ENCODE measurements around the gene RAB6B.

DNA sequence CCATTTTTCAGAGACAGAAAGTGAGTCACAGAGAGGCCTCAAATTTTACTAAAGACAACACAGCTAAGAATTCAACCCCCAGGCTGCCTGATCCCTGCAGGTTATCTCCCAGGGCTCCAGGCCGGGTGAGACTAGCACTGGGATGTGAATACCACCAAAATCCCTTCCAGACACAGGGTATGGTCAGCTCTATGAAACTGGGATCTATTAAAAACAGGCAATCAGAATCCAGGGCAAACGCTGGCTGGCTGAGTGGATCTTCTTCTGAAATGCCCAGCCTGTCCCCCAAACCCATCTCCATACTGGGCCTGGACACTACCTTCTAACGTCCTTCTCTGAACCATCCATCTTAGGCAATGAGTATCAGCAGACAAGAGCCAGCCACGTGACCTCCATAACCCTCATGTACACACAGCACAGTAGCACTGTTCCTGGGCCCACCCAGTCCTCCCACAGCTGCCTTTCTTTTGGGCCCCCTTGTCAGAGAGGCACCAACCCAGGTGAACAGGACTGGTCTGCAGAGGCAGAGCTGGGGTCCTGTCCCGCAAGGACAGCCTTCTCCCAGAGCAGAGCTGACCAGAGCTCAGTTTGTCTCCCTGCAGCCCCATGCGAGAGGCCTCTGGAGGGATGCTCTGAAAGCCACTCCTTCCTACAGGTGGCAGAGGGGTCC, 1.9 kb downstream of the RAB6B start:
- TF ChIP-seq SNAI2 (CRISPR knock-in tag; IDR thresholded peaks at IDR 0.05) (no peak), ZFP30 (CRISPR knock-in tag; IDR thresholded peaks at IDR 0.05) (no peak), CSDC2 (CRISPR knock-in tag; IDR thresholded peaks at IDR 0.05) (no peak), OSR1 (CRISPR knock-in tag; IDR thresholded peaks at IDR 0.05) (no peak), RARB (CRISPR knock-in tag; IDR thresholded peaks at IDR 0.05) (no peak)
- TF ChIP-seq, protein P1, sequence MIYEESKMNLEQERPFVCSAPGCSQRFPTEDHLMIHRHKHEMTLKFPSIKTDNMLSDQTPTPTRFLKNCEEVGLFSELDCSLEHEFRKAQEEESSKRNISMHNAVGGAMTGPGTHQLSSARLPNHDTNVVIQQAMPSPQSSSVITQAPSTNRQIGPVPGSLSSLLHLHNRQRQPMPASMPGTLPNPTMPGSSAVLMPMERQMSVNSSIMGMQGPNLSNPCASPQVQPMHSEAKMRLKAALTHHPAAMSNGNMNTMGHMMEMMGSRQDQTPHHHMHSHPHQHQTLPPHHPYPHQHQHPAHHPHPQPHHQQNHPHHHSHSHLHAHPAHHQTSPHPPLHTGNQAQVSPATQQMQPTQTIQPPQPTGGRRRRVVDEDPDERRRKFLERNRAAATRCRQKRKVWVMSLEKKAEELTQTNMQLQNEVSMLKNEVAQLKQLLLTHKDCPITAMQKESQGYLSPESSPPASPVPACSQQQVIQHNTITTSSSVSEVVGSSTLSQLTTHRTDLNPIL (CRISPR knock-in tag; IDR thresholded peaks at IDR 0.05; ENCODE audit: low read depth): no peak
- TF ChIP-seq, protein P2, sequence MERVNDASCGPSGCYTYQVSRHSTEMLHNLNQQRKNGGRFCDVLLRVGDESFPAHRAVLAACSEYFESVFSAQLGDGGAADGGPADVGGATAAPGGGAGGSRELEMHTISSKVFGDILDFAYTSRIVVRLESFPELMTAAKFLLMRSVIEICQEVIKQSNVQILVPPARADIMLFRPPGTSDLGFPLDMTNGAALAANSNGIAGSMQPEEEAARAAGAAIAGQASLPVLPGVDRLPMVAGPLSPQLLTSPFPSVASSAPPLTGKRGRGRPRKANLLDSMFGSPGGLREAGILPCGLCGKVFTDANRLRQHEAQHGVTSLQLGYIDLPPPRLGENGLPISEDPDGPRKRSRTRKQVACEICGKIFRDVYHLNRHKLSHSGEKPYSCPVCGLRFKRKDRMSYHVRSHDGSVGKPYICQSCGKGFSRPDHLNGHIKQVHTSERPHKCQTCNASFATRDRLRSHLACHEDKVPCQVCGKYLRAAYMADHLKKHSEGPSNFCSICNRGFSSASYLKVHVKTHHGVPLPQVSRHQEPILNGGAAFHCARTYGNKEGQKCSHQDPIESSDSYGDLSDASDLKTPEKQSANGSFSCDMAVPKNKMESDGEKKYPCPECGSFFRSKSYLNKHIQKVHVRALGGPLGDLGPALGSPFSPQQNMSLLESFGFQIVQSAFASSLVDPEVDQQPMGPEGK (CRISPR knock-in tag; IDR thresholded peaks at IDR 0.05; ENCODE audit: borderline replicate concordance): no peak

All from SK-N-SH treated with all-trans-retinoic acid at 6 μM for 48 hours (cell line).